AG04449 (cell line): Measurements from ENCODE around the gene SCYGR6.

Experiments used
- CTCF ChIA-PET: fragments of 350-600 bp; formaldehyde crosslinking; extraction: SDS; loops from one replicate; lab custom pipeline; 2021; ENCODE audit warnings: antibody characterized with exemption; lab: Yijun Ruan, JAX
- POLR2A ChIA-PET: fragments of 400-600, 350-600 bp; formaldehyde crosslinking; extraction: SDS; loops from one replicate; lab custom pipeline; 2020; ENCODE audit warnings: antibody characterized with exemption, inconsistent platforms; lab: Yijun Ruan, JAX
- DNase-seq: peaks from one replicate; pipeline ENCODE4 v3.0.0-alpha.2; 2010; ENCODE audit warnings: low read depth, low spot score
- H3K4me3 ChIP-seq: 2 replicates; pipeline ENCODE4 v1.5.1; 2011; ENCODE audit warnings: low read depth, mild to moderate bottlenecking, control low read depth, low read length
- CTCF ChIP-seq: IDR thresholded peaks from one replicate; pipeline ENCODE4 v1.5.1; 2011; ENCODE audit warnings: mild to moderate bottlenecking, moderate library complexity, low read length, control low read depth, inconsistent platforms; ENCODE audit not compliant: insufficient read depth; ENCODE audit errors: missing control alignments

SCYGR6 gene

GRCh38 chr2:227674485-227674884, 50.1 kb downstream of the SCYGR6 start:
- no peak for DNase-seq
- no peak for TF ChIP-seq CTCF
- ChIA-PET POLR2A (no interaction called here), CTCF (interaction anchor here (1.1 kb wide), 1 partner anchor 17 kb away, joined by 3 read pairs; no protein-coding TSS in a partner anchor)
- no peak overlapping the region for H3K4me3 ChIP-seq
